T-helper 1 cell treated with Interleukin-12 subunit alpha and Interleukin-12 subunit beta and Interleukin-4 antibody, amounts not matched to agents 30 ng/mL and 1 ng/mL, for 36 hours (primary cell): ENCODE results near the gene AQP1. TPM values are rescaled to one million over a fixed set of nuclear protein-coding genes. Genes with fewer than 3 reads are reported as not detected.

Experiments used
- intact Hi-C: fragments of 100-400 bp; cut with micrococcal nuclease; formaldehyde crosslinking; loops from one replicate; pipeline ENCODE4 v1.15.1; 2024
- total RNA-seq: library from RNA; stranded (reverse); gene quantifications from 2 replicates; pipeline ENCODE4 v1.2.3, GENCODE V29; 2022

AQP1 gene
- total RNA-seq, 1 donor from 2014 or later: 0.34 TPM

DNA sequence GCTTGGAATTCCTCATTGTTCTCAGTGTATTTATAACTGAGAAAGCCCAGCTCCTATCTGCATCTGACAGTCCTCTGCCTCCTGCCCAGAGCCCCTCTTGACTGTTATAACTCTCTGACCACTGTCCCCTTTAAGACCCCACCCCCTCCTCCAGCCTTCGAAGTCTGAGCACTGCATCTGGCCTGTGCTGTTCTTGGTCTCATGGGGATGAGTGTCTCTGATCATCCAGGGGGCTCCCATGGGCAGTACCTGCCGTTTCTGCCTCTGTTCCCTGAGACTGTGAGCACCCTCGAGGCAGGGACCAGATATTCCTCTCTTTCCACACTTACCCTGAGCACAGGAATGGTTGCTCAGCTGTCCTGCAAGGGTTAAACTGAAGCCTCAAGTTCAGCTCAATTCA is 59.8 kb downstream of the AQP1 start:
- intact Hi-C loops: loop anchor here (10.0 kb wide), 1 partner anchor 467 kb away; the partner anchor contains the start of gene GGCT

DNA sequence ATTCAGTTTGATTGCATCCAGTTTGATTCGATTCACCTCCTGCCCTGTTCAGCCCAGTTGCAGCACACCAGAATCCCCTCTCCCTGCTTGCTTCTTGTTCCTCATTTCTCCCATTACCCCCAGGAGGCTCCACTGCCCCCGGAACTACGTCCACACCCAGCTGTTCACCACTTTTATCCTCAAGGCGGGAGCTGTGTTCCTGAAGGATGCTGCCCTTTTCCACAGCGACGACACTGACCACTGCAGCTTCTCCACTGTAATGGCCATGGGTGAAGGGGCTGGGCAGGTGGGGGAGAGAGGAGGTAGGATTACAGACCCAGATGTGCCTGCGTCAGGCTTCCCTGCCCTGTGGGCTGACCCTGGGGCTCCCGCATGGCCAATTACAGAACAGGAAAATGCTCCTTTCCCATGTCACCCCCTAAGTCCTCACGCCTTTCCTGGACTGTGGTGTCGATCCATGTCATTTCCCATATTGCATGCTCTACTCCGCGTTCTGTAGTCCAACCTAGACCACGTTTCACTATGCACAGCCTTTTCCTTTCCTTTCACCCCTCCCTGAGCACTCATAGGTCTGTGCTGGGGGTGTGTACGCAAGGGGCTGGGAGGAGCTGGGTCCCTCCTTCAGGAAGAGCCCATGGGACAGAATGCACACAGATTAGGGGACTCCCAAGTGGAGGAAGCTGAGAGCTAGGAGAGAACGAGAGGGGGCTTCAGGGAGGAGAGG is 60.3 kb downstream of the AQP1 start:
- intact Hi-C loops: loop anchor here (10.0 kb wide), 1 partner anchor 467 kb away; the partner anchor contains the start of gene GGCT

DNA sequence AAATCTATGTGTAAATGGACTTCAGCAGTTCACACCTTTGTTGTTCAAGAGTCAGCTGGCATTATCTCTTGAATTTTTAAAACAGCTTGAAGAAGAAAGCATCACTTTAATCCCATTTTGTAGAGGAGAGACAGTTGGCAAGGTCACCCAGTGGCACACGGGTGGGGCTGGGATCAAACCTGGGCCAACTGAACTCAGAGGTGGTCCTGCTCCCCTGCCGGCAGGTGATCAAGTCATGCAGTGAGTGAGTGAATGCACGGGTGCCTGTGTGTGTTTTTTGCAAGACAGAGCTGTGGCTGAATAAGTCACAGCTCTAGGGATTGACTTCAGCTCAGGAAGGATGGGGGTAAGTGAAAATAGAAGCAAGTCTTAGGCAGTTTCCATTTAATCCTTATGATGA is 61.6 kb downstream of the AQP1 start:
- intact Hi-C loops: loop anchor here (10.0 kb wide), 1 partner anchor 468 kb away; the partner anchor contains the start of gene GGCT

GRCh38 chr7:30973791-30974604 is 62.3 kb downstream of the AQP1 start:
- intact Hi-C loops: loop anchor here (1.0 to 10.0 kb wide), 3 partner anchors 36 to 469 kb away; partner anchors contain the start of gene GGCT

GRCh38 chr7:30974605-30975255 is 63.1 kb downstream of the AQP1 start:
- intact Hi-C loops: loop anchor here (1.0 to 10.0 kb wide), 3 partner anchors 36 to 470 kb away; partner anchors contain the start of gene GGCT

Other genes starting within 250 kb of the AQP1 start
- not detected in 2 replicates for gene CRHR2, start 229.4 kb upstream of the AQP1 start, total RNA-seq
- gene INMT, start 159.7 kb upstream of the AQP1 start, total RNA-seq: 5.2 and 5.9 TPM in 2 replicates
- 0.66 and 0.78 TPM in 2 replicates for gene MINDY4, start 140.4 kb upstream of the AQP1 start, total RNA-seq
- gene GHRHR, start 52.1 kb downstream of the AQP1 start, total RNA-seq: not detected in 2 replicates
- not detected in 2 replicates for gene ADCYAP1R1, start 140.5 kb downstream of the AQP1 start, total RNA-seq